ENCODE results near the gene C3orf22. TPM values are rescaled to one million over a fixed set of nuclear protein-coding genes. Genes with fewer than 3 reads are reported as not detected.

Gene C3orf22
- total RNA-seq, 2 donors from 2014 or later: not detected

- H3K9me3 Mint-ChIP-seq: no peaks in the 10 kb centered on the region
Observed at GRCh38 chr3:126516936-126517290, 41.8 kb downstream of the C3orf22 start.

GRCh38 chr3:126516152-126516935 is 42.4 kb downstream of the C3orf22 start:
- H3K4me1 Mint-ChIP-seq (ENCODE audit: low read depth): no peaks in the 10 kb centered on the region
- ATAC-seq (replicated peaks in 1 of 2): no peak
- no peaks in the 10 kb centered on the region for H3K36me3 Mint-ChIP-seq (ENCODE audit: insufficient read depth in 2 of 2)
- no peaks in the 10 kb centered on the region for H3K27me3 Mint-ChIP-seq (ENCODE audit: low read depth)
- H3K27ac Mint-ChIP-seq: no peak overlapping the region
- no peak for DNase-seq
- no peaks in the 10 kb centered on the region for H3K9me3 Mint-ChIP-seq
- H3K4me3 Mint-ChIP-seq: no peak overlapping the region

More at GRCh38 chr3:126516936-126517290, 41.8 kb downstream of the C3orf22 start:
- Mint-ChIP-seq H3K4me1 (ENCODE audit: low read depth) (no peaks in the 10 kb centered on the region), H3K36me3 (ENCODE audit: insufficient read depth in 2 of 2) (no peaks in the 10 kb centered on the region), H3K27me3 (ENCODE audit: low read depth) (peaks cover under 1% of the 10 kb centered on the region), H3K27ac (no peak overlapping the region), H3K4me3 (no peak overlapping the region)
- DNase-seq (no peak), ATAC-seq (replicated peaks in 1 of 2) (no peak)

GRCh38 chr3:126515066-126515706 is 43.5 kb downstream of the C3orf22 start:
- ATAC-seq (replicated peaks in 1 of 2) (no peak), DNase-seq (no peak)
- Mint-ChIP-seq H3K27me3 (ENCODE audit: low read depth) (no peaks in the 10 kb centered on the region), H3K27ac (no peak overlapping the region), H3K4me3 (no peak overlapping the region), H3K4me1 (ENCODE audit: low read depth) (no peaks in the 10 kb centered on the region), H3K36me3 (ENCODE audit: insufficient read depth in 2 of 2) (no peaks in the 10 kb centered on the region), H3K9me3 (no peaks in the 10 kb centered on the region)

GRCh38 chr3:126514161-126514560 is 44.6 kb downstream of the C3orf22 start:
- no peaks in the 10 kb centered on the region for H3K9me3 Mint-ChIP-seq
- no peak for DNase-seq
- H3K4me1 Mint-ChIP-seq (ENCODE audit: low read depth): no peaks in the 10 kb centered on the region
- no peak for ATAC-seq (replicated peaks in 1 of 2)
- H3K36me3 Mint-ChIP-seq (ENCODE audit: insufficient read depth in 2 of 2): no peaks in the 10 kb centered on the region
- H3K27me3 Mint-ChIP-seq (ENCODE audit: low read depth): no peaks in the 10 kb centered on the region
- no peak overlapping the region for H3K27ac Mint-ChIP-seq
- no peak overlapping the region for H3K4me3 Mint-ChIP-seq

- Mint-ChIP-seq H3K4me3 (no peak overlapping the region), H3K36me3 (ENCODE audit: insufficient read depth in 2 of 2) (no peaks in the 10 kb centered on the region), H3K27me3 (ENCODE audit: low read depth) (no peaks in the 10 kb centered on the region), H3K27ac (no peak overlapping the region), H3K4me1 (ENCODE audit: low read depth) (no peaks in the 10 kb centered on the region), H3K9me3 (no peaks in the 10 kb centered on the region)
- no peak for DNase-seq
- ATAC-seq (replicated peaks in 1 of 2): no peak
Observed at GRCh38 chr3:126512916-126513650, 45.6 kb downstream of the C3orf22 start.

- Mint-ChIP-seq H3K4me3 (no peak overlapping the region), H3K9me3 (no peaks in the 10 kb centered on the region), H3K4me1 (ENCODE audit: low read depth) (no peaks in the 10 kb centered on the region), H3K27me3 (ENCODE audit: low read depth) (no peaks in the 10 kb centered on the region), H3K27ac (no peak overlapping the region), H3K36me3 (ENCODE audit: insufficient read depth in 2 of 2) (no peaks in the 10 kb centered on the region)
- DNase-seq: no peak
- ATAC-seq (replicated peaks in 1 of 2): no peak
Observed at GRCh38 chr3:126512026-126512425, 46.7 kb downstream of the C3orf22 start.

GRCh38 chr3:126511291-126511690 is 47.4 kb downstream of the C3orf22 start:
- Mint-ChIP-seq H3K27me3 (ENCODE audit: low read depth) (no peaks in the 10 kb centered on the region), H3K4me3 (no peak overlapping the region), H3K9me3 (no peaks in the 10 kb centered on the region), H3K36me3 (ENCODE audit: insufficient read depth in 2 of 2) (no peaks in the 10 kb centered on the region), H3K4me1 (ENCODE audit: low read depth) (no peaks in the 10 kb centered on the region), H3K27ac (no peak overlapping the region)
- no peak for ATAC-seq (replicated peaks in 1 of 2)
- no peak for DNase-seq

GRCh38 chr3:126510308-126510910 is 48.3 kb downstream of the C3orf22 start:
- H3K27me3 Mint-ChIP-seq (ENCODE audit: low read depth): no peaks in the 10 kb centered on the region
- no peak for ATAC-seq (replicated peaks in 1 of 2)
- H3K4me1 Mint-ChIP-seq (ENCODE audit: low read depth): no peaks in the 10 kb centered on the region
- no peak overlapping the region for H3K27ac Mint-ChIP-seq
- no peak overlapping the region for H3K4me3 Mint-ChIP-seq
- no peaks in the 10 kb centered on the region for H3K9me3 Mint-ChIP-seq
- no peak for DNase-seq
- H3K36me3 Mint-ChIP-seq (ENCODE audit: insufficient read depth in 2 of 2): no peaks in the 10 kb centered on the region

GRCh38 chr3:126509597-126510307 is 49.0 kb downstream of the C3orf22 start:
- H3K4me1 Mint-ChIP-seq (ENCODE audit: low read depth): no peaks in the 10 kb centered on the region
- no peaks in the 10 kb centered on the region for H3K27me3 Mint-ChIP-seq (ENCODE audit: low read depth)
- DNase-seq (no peak), ATAC-seq (replicated peaks in 1 of 2) (no peak)
- H3K9me3 Mint-ChIP-seq: no peaks in the 10 kb centered on the region
- no peaks in the 10 kb centered on the region for H3K36me3 Mint-ChIP-seq (ENCODE audit: insufficient read depth in 2 of 2)
- no peak overlapping the region for H3K4me3 Mint-ChIP-seq
- H3K27ac Mint-ChIP-seq: no peak overlapping the region

- Mint-ChIP-seq H3K27me3 (ENCODE audit: low read depth) (no peaks in the 10 kb centered on the region), H3K9me3 (no peaks in the 10 kb centered on the region), H3K36me3 (ENCODE audit: insufficient read depth in 2 of 2) (no peaks in the 10 kb centered on the region), H3K4me3 (no peak overlapping the region), H3K4me1 (ENCODE audit: low read depth) (no peaks in the 10 kb centered on the region), H3K27ac (no peak overlapping the region)
- no peak for ATAC-seq (replicated peaks in 1 of 2)
- DNase-seq: no peak
Observed at GRCh38 chr3:126508564-126508964, 50.2 kb downstream of the C3orf22 start.

GRCh38 chr3:126507886-126508285 is 50.8 kb downstream of the C3orf22 start:
- H3K27me3 Mint-ChIP-seq (ENCODE audit: low read depth): no peaks in the 10 kb centered on the region
- no peak for DNase-seq

GRCh38 chr3:126503701-126504100 is 55.0 kb downstream of the C3orf22 start:
- Mint-ChIP-seq H3K9me3 (no peaks in the 10 kb centered on the region), H3K4me3 (no peak overlapping the region), H3K27me3 (ENCODE audit: low read depth) (no peaks in the 10 kb centered on the region), H3K4me1 (ENCODE audit: low read depth) (no peaks in the 10 kb centered on the region), H3K36me3 (ENCODE audit: insufficient read depth in 2 of 2) (no peaks in the 10 kb centered on the region), H3K27ac (no peak overlapping the region)
- DNase-seq (no peak), ATAC-seq (replicated peaks in 1 of 2) (no peak)

More at GRCh38 chr3:126507886-126508285, 50.8 kb downstream of the C3orf22 start:
- Mint-ChIP-seq H3K36me3 (ENCODE audit: insufficient read depth in 2 of 2) (no peaks in the 10 kb centered on the region), H3K4me3 (no peak overlapping the region), H3K9me3 (no peaks in the 10 kb centered on the region), H3K4me1 (ENCODE audit: low read depth) (no peaks in the 10 kb centered on the region), H3K27ac (no peak overlapping the region)
- ATAC-seq (replicated peaks in 1 of 2): no peak
